Measurements from ENCODE around the gene LUZP1.

The LUZP1 gene

DNA sequence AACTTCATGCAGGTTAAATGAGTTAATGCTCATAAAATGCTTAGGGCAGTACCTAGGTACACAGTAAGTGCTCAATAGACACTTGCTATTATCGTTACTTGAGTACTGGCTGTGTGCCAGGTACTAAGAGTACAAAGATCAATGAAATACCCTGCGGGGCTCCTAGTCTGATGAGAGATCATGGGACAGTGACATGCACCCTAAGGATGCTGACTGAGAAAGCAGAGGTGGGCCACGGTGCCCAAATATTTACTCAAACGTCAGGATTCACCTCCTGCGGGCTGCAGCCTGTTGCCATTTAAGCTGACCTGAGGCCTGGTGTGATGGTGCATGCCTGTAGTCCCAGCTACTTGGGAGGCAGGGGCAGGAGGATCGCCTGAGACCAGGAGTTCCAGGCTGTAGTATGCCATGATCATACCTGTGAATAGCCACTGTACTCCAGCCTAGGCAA lies 19.8 kb upstream of the LUZP1 start:
- FAIRE-seq = no peak

DNA sequence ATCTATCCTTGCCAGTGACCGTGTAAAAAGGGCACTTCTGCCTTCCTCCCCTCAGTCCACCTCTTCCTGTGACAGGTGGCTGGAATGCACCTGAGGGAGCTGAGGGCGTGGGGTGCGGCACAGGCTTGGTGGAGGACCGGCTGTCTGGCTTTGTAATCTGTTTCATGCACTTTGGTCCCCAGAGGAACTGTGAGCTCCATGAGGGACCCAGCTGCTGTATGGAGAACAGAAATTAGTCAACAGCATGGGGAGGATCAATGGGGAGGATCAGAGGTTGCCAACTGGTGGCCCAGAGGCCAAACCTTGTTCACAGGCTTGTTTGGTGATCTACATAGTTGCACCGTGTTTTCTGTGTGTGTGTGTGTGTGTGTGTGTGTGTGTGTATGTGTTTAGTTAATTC lies 19.0 kb upstream of the LUZP1 start:
- no peak for FAIRE-seq

DNA sequence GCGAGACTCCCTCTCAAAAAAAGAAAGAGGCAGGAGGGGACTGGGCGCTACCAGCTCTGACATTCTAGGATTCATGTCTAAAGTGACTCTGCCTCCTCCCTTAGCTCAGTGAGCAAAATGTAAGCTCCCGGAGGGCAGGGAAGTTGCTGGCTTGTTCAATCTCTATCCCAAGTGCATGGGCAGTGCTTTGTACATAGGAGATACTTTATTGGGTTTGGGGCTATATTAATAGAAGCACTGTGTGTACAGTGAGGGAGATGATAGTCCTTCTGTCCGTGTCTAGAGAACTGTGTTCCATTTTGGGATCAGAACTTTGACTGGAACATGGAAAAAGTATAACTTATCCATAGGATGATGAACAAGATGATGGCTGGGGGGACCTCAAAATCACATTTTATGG lies 16.7 kb upstream of the LUZP1 start:
- no peak for FAIRE-seq

DNA sequence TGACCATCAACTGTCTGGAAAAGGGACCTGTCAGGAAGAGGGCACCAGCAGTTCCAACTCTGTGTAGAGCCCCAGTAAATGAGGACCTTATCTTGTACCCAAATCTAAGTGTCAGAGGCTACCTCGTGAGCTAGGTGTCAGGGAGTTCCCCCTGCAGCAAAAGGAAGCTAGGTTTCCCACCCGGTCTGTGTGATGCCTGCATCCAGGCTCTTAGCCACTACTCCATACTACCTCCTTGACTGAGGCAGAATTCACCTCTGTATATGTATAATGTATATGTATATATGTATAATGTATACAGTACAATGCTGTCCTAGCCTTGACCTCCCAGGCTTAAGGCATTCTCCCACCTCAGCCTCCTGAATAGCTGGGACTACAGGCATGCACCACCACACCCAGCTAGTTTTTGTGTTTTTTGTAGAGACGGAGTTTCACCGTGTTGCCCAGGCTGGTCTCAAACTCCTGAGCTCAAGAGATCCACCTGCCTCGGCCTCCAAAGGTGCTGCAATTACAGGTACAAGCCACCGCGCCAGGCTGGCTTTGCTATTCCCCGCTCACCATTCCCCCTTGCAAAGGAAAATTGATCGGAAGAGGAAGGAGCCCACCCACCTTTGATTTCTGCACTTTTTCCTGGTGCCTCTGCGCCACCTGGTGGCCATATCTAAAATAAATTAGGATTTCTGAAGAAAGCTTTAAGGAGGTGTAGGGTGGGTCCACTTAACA lies 15.7 kb upstream of the LUZP1 start:
- no peak for FAIRE-seq

DNA sequence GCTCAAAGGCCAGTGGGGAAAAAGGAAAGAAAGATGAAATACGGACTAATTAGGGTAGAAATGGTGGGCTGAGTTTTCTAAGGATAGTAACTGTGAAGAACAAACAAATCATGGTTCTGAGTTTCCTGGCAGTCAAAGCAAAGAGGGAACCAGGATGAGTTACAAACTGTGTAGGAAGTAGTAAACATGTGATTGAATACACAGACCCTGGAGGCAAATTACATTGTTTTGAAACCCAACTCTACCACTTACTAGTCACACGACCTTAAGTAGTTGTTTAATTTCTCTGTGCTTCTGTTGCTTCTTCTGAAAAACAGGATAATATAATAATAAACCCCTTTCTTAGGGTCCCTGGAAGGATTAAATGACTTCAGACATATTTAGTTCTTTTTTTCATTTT lies 11.2 kb upstream of the LUZP1 start:
- FAIRE-seq = no peak

DNA sequence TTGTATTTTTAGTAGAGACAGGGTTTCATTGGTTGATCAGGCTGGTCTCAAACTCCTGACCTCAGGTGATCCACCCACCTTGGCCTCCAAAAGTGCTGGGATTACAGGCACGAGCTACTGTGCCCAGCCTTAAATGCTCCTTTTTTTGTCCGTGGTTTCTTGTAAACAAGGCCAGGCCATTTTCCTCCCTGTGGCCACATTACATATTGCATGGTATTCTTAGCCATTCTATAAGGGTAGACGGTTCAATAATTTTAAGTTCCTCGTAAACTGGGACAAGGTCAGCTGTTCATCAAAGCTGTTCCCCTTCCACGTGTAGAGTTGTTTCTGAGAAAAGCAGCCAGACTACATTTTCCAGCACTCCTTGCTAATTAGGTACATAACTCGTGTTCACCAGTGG lies 10.3 kb upstream of the LUZP1 start:
- no peak for FAIRE-seq

DNA sequence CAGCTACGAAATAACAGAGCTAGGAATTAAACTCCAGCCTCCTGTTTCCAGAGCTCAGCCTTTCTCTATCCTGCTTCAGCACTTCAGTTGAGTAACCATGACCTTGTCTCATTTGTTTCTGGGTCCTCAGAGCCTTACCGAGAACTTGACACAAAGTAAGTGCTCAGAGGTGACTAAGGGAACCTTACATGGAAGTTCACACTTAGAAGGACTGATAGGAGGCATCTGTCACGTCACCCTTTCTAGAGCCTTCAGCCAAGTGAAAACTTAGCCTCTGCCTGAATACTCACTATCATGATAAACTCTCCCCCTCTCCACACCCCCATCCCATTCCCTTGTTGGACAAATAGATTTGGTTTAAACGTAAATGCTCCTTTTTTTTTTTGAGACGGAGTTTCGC lies 9.8 kb upstream of the LUZP1 start:
- FAIRE-seq = no peak

DNA sequence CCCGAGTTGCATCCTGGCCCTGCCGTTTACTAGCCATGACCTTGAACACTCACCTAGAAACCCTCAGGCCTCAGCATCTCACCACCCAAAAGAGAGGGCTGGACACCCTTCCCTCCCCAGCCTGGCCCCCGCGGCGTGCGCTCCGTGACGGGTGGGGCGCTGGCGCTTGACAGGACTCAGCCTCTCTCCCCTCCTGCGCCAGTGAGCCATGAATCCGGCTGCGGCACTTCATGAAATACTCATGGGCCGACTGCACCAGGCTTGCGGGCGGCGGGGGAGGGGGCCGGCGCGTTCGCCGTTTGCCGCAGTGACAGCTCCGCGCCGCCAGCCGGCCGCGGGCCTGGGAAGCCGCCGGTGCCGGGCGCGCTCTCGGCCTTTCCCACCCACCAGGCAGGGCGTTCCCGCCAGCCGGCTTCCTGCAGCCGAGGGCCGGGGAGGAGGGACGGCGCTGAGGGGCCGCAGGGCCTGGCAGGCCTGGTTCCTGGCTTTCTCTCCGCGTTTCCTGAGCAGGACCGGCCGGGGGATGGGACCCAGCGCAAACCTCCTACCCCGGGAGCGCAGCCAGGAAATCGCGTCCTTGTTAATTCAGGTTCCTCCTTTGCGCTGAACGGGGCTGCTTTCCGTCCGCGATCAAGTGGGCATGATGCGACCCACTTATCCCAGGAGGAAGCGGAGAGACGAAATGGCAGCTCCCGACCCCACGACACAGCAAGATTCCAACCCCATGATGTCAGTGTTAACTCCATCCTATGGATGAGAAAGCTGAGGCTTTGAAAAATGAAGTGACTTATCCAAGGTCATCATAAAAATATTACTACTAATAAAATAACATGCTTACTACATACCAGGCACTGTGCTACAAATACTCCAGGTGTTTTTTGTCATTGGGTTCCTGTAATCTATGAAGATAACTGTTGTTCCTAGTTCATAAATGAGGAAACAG lies 9.1 kb upstream of the LUZP1 start:
- no peak for FAIRE-seq

DNA sequence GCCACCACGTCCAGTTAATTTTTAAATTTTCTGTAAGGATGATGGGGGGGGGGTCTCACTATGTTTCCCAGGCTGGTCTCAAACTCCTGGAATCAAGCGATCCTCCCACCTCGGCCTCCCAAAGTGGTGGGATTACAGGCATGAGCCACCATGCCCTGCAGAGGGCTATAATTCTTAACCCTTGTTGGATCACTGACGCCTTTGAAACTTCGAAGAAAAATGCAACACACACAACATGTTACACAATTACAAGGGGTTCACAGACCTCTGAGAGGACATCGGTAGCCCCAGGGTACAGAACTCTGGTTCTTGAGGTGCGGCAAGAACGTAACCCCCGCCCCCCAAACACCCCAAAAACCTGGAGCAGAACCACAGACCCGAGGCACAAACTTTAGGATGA lies 8.4 kb upstream of the LUZP1 start:
- no peak for FAIRE-seq

DNA sequence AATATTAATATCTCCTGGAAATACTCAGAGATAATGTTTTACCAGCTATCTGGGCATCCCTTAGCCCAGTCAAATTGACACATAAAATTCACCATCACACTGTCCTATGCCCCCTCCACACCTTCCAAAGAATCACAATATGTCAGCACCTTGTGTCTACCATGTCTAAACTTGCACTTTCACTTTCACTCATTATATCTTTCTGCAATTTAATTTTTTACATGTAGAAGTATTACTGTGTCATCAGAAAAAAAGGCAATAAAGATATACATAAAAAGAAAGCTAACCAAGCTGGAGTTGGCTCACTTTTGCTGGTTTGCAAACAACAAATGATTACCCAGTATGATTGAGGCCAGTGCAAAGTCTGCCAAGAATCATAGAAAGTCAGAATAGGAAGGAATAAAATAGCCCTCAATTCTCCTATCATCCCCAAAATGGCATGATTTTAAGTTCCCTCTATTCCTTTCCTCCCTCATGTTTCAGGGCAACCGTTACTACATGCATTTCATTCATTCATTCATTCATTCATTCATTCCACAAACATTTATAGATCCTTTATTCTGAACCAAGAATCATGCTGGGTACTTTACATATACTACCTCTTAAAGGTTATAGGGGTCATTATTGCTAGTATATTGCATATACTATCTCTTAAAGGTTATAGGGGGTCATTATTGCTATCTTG lies 5.9 kb upstream of the LUZP1 start:
- FAIRE-seq = no peak

DNA sequence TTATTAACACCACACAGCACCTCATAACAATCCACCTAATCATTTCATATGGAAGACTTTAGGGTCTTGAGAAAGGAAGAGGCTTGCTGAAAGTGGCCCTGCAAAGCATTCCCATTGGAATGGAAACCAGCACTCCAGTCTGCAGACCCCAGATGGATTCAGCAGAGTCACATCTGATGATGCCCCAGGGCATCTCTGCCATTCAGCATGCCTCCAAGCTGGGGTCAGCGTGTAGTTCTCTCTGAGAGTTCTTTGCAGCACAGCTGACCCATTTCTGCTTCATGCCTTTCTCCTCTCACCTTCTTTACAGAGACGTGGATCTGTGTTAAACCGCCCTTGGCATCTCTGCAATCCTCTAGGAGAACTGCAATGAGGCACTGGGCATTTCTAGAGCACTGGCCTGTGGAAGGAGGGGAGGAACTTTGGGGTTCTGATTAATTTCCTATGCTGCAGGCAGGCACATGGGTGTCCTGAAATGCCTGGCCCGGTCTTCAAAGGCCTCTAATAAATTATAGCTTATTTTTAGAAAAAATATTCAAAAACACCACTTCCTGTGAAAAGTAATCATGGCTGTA lies 2.6 kb upstream of the LUZP1 start:
- no peak for FAIRE-seq

DNA sequence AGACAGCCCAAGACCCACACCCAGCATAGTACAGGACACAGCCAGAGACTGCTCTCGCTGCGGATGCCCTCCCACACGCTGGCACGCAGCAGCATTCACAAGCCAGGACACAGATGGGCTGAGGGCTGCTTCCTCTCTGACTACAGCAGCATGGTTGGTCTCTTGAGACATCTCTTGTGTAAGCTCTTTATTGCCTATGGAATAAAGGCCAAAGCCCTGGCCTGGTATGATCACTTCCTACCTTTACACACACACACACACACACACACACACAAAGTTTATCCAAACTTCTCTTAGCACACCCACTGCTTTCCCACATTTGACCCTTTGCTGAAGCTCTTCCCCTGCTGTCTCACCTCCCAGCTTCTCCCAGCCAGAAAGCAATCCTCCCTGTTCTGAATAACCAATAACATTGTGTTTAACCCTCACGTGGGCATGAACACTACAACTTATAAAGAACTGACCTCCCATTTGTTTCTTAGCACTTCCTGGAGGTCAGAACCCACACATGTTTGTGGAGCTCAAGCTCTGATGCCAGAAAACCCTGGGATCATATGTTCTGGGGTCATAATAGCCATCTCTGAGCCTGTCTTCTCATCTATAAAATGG lies 1.2 kb upstream of the LUZP1 start:
- FAIRE-seq = no peak

DNA sequence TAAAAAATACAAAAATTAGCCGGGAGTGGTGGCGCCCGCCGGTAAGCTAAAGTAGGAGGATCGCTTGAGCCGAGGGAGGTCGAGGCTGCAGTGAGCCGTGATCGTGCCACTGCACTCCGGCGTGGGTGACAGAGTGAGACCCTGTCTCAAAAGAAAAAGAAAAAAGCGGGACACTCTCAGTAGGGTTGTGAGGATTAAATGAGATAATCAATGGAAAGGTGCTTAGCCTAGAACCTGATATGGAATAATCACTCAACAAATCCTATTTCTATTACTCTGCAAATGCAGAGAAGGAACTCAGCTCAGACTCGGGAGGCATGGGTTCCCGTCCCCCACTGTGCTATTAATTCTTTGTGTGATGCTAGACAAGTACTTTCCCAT lies 529 bp upstream of the LUZP1 start:
- FAIRE-seq = no peak

DNA sequence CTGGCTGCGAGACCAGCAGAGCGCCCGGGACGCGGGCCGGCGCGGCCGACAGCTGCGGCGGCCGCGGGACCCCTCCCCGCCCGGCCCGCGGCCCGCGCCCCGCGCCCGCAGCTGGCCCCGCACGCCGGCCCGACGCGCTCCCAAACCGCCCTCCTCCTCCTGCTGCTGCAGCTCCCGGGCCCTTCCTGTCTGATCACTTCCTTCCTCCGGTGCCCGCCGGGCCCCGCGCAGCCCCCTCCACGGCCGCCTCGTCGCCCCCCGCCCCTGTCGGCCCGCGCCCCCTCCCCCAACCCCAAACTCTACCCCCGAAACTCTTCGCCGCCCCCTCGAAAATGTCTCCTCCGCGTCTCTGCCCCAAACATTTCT lies 594 bp downstream of the LUZP1 start:
- FAIRE-seq = no peak

DNA sequence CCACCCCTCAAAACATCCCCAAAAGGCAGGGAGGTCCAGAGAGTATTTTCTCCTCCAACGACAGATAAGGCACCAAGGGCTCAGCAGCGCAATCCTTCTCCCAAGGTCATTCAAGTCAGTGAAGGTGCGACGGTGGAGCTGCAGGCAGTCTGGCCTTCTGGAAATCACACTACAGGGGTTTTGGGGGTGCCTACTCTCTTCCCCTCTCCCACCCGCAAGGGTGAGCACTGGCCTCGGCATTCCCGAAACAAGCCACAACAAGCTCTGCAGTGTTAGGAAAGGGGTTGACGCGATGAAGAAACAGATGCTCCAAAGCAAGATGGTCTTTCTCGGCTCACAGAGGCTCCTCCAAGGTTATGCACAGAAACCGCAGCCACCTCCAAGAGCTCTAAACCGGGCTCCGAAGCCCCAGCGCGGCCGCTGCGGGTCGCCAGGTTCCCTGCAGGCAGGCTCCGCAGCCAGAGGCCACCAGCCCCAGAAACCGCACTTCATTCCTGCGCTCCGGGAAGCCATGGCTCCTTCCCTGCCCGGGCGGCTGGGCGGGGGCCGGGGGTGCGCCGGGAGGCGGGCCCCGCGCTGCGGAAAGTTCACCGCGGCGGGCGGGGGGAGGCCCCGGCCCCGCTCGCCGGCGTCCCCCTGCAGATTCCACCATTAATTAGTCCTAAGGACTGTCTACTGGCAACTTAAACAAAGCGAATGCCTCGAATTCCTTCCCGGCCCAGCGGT lies 1.1 kb downstream of the LUZP1 start:
- FAIRE-seq = no peak

DNA sequence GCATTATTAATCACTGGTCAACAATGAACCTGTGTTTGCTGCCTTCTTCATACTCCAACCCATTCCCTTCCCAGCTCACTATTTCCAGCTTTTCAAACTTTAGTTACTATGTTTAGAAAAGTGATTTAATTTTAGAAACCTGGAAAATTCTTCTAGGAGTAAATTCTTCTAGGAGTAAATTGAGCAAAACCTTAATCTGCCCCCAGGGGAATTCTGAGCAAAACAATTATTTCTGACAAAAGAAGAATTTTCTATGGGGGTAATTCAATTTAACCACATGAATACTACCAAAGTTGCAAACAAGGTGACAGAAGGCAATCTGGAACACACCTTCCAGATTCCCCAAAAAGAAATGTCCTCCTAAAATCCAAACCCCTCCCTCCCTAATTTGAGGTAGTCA lies 1.8 kb downstream of the LUZP1 start:
- FAIRE-seq = no peak

DNA sequence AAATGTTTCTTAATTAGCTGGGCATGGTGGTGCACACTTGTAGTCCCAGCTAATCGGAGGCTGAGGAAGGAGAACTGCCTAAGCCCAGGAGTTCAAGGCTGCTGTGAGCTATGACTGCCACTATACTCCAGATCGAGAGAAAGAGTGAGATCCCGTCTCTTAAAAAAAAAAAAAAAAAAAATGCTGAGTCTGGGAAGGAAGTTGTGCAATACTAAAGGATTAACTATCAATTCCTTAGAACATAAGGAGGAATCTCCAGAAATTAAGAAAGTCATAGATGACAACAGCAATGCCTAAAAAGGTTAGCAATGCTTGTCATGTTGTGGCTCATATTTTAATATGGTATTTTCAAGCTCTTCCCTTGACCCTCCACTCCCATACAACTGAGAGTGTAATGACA lies 5.3 kb downstream of the LUZP1 start:
- FAIRE-seq = no peak

DNA sequence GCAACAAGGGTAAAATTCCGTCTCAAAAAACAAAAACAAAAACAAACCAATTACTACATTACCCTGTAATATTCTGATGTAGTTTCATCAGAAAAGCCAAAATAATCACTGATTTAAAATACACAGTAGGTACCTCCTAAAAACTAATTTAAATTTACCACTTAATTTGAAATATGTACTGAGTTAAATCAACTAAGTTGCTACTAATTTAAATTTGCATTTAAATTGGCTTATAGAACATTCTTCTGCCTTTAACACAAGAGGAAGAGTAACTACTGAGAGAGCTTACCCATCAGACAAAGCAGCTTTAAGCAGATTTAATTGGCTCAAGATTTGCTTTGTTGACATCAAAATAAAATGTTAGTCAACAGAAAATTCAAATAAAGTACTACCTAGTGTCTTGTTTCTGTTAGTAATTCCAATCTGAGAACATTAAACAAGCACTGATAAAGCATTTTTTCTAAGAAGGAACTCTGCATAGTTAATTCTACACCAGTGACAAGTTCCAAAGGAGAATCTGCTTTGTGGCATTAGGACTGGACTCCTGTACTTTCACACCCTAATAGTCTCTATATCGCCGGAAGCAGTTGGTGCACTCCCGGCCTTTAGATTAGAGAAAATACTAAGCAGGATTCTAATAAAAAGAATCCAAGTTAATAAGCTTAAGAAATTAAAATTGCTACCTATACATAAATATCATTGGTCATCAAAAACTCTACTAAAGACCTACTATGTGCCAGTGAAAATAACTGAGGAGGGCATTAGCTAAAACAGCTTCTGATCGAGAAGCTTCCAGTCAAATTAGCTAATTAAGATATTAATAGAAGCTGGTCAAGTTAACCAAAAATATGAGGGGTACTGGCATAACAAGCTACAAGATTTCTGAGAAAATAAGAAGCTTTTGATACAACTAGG lies 8.4 kb downstream of the LUZP1 start:
- no peak for FAIRE-seq

DNA sequence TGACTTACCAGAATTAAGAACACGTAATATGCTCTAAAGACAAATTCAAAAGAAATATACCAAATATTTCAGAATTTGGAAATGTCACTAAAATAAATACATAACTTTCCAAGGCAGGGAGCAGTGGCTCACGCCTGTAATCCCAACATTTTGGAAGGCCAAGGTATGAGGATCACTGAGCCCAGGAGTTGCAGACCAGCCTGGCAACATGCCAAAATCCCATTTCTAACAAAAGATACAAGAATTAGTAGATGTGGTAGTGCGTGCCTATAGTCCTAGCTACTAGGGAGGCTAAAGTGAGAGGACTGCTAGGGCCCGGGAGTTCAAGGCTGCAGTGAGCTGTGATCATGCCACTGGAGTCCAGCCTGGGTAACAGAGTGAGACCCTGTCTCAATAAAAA lies 11.7 kb downstream of the LUZP1 start:
- no peak for FAIRE-seq

DNA sequence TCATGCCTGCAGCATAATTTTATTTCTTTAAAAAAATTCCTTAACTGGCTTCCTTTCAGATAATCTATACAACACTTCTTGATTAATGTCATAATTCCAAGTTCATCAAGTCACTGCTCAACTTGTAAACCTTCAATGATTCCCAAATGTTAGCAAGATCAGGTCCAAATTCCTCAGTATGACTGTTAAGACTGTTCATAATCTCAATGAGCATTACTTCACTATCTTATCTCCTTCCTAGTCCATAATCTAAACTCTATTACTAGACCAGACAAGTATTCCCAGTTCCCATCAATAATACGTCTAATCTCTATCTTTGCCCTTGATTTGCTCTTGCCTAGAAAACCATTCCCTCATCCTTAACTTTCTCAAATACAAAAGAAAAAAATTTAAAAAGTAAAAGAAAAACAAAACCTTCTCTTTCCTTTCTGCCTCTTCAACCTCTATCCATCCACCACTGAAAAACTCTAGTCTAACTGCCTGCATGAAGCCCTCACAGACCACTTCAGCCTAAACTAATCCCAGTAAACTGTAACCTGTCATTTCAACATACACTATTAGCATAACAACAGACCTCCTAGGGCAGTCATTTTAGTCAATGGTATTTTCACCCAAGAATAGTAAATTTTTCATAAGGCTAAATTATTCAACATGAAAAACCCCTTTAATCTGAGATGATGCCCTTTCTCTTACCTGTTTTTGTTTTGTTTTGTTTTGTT lies 15.5 kb downstream of the LUZP1 start:
- FAIRE-seq = no peak

Measured in endometrium (tissue), 2 donors.